Panc1 (cell line): Measurements from ENCODE around the gene GMPPB. TPM values are rescaled to one million over a fixed set of nuclear protein-coding genes. Genes with fewer than 3 reads are reported as not detected.

Source experiments
- ATAC-seq: fragments of 200-7000 bp; cut with Tn5 transposase; 2 replicates; pipeline ENCODE4 v1.9.1; 2020; ENCODE audit warnings: mild to moderate bottlenecking, moderate library complexity
- BruUV-seq: library from RNA; stranded (reverse); fragments of 400-500 nt; replicated peaks from 2 replicates; lab custom pipeline; 2021; lab: Mats Ljungman, UMichigan
- CTCF ChIA-PET: fragments of 300-600 bp; sonication (Branson Sonifier 250); formaldehyde crosslinking; loops from one replicate; lab custom pipeline; 2022; ENCODE audit warnings: antibody characterized with exemption; lab: Charles Lee
- POLR2A ChIA-PET: fragments of 300-600 bp; sonication (Branson Sonifier 250); formaldehyde crosslinking; loops from one replicate; lab custom pipeline; 2022; ENCODE audit warnings: antibody characterized with exemption; lab: Charles Lee
- DNase-seq: peaks from one replicate; pipeline ENCODE4 v3.0.0-alpha.2; 2010; ENCODE audit warnings: low read depth, low spot score
- H3K27ac ChIP-seq: 2 replicates; pipeline ENCODE4 v1.5.1; 2011; ENCODE audit warnings: mild to moderate bottlenecking, low read length, inconsistent platforms
- H3K27me3 ChIP-seq: fragments of 200-500 bp; sonication (Bioruptor generic); 2 replicates; pipeline ENCODE4 v1.6.0; 2014; ENCODE audit warnings: low read length, inconsistent platforms; ENCODE audit not compliant: control insufficient read depth, insufficient read depth
- H3K36me3 ChIP-seq: fragments of 200-500 bp; sonication (Bioruptor generic); 2 replicates; pipeline ENCODE4 v1.5.1; 2014; ENCODE audit warnings: inconsistent platforms, mild to moderate bottlenecking, low read length, moderate library complexity; ENCODE audit not compliant: control insufficient read depth, insufficient read depth
- H3K4me1 ChIP-seq: 2 replicates; pipeline ENCODE4 v1.5.1; 2011; ENCODE audit warnings: inconsistent platforms, mild to moderate bottlenecking, low read length, moderate library complexity; ENCODE audit not compliant: control insufficient read depth, insufficient read depth
- H3K4me3 ChIP-seq, 2 experiments: 2 replicates each; pipeline ENCODE4 v1.5.1; 2011 to 2012; ENCODE audit warnings: low read depth in 2 of 2, low read length in 2 of 2, mild to moderate bottlenecking in 2 of 2, inconsistent platforms in 1 of 2, moderate library complexity in 1 of 2
- H3K9me3 ChIP-seq: fragments of 200-500 bp; sonication (Bioruptor generic); 2 replicates; pipeline ENCODE4 v1.5.1; 2014; ENCODE audit warnings: low read depth, mild to moderate bottlenecking, inconsistent platforms, low read length, moderate library complexity; ENCODE audit not compliant: control insufficient read depth, insufficient read depth
- POLR2AphosphoS5 ChIP-seq: IDR thresholded peaks from 2 replicates; pipeline ENCODE4 v1.6.1; 2012; ENCODE audit warnings: mild to moderate bottlenecking, low read depth, low read length, moderate library complexity
- SIN3A ChIP-seq: IDR thresholded peaks from 2 replicates; pipeline ENCODE4 v1.6.1; 2012; ENCODE audit warnings: low read depth, mild to moderate bottlenecking, low read length, moderate library complexity, borderline replicate concordance; ENCODE audit not compliant: insufficient read depth
- TCF7L2 ChIP-seq: IDR thresholded peaks from 2 replicates; pipeline ENCODE4 v1.6.1; 2011; ENCODE audit warnings: mild to moderate bottlenecking, low read depth, low read length, inconsistent platforms
- in situ Hi-C: cut with HindIII; loops from 2 replicates; pipeline ENCODE4 v1.10.0; 2016; ENCODE audit warnings: low sequenced_read_pairs, low pct_unique_long_range_greater_than_20kb
- intact Hi-C: fragments of 100-400 bp; cut with micrococcal nuclease; formaldehyde crosslinking; loops from one replicate; pipeline ENCODE4 v1.10.0; 2022; ENCODE audit not compliant: unreplicated experiment
- total RNA-seq: library from RNA; stranded (reverse); gene quantifications from one replicate; pipeline ENCODE4 v1.2.1, GENCODE V29; 2021; ENCODE audit not compliant: unreplicated experiment
- TF ChIP-seq, protein P1 (sequence below), 2 experiments: IDR thresholded peaks; 2 replicates each; pipeline ENCODE4 v1.6.1; 2011 to 2012; ENCODE audit warnings: low read depth in 2 of 2, control low read depth in 1 of 2, low read length in 1 of 2, mild to moderate bottlenecking in 1 of 2, moderate library complexity in 1 of 2; ENCODE audit not compliant: insufficient read depth in 1 of 2
- TF ChIP-seq, protein P2 (sequence below): fragments of 450-650 bp; IDR thresholded peaks from 2 replicates; pipeline ENCODE4 v1.5.1; 2017; ENCODE audit warnings: mild to moderate bottlenecking

The GMPPB gene
- total RNA-seq, 1 experiment from 2014 or later, result 28.4 TPM

DNA sequence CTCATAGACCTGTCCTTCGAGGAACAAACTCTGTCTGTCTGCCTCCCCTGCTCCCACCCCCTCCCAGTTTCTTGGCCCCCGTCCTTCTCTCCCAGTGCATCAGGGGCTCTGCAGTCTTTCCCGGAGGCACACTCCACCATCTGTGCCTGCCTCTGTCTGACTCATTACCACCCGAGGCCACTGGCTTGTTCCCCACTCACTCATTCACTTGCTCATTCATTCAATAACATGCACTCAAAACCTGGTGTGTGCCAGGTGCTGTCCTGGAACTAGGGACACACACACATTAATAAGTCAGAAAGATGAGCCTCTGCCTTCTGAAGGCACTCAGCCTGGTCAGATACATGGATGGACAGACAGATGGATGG is 16.7 kb downstream of the GMPPB start:
- intact Hi-C loops (no loop called here), in situ Hi-C loops (no loop called here)
- no TSS peak for BruUV-seq
- no peaks in the 10 kb centered on the region for H3K36me3 ChIP-seq
- no peaks in the 10 kb centered on the region for H3K27me3 ChIP-seq
- TF ChIP-seq, protein P1, sequence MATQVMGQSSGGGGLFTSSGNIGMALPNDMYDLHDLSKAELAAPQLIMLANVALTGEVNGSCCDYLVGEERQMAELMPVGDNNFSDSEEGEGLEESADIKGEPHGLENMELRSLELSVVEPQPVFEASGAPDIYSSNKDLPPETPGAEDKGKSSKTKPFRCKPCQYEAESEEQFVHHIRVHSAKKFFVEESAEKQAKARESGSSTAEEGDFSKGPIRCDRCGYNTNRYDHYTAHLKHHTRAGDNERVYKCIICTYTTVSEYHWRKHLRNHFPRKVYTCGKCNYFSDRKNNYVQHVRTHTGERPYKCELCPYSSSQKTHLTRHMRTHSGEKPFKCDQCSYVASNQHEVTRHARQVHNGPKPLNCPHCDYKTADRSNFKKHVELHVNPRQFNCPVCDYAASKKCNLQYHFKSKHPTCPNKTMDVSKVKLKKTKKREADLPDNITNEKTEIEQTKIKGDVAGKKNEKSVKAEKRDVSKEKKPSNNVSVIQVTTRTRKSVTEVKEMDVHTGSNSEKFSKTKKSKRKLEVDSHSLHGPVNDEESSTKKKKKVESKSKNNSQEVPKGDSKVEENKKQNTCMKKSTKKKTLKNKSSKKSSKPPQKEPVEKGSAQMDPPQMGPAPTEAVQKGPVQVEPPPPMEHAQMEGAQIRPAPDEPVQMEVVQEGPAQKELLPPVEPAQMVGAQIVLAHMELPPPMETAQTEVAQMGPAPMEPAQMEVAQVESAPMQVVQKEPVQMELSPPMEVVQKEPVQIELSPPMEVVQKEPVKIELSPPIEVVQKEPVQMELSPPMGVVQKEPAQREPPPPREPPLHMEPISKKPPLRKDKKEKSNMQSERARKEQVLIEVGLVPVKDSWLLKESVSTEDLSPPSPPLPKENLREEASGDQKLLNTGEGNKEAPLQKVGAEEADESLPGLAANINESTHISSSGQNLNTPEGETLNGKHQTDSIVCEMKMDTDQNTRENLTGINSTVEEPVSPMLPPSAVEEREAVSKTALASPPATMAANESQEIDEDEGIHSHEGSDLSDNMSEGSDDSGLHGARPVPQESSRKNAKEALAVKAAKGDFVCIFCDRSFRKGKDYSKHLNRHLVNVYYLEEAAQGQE (IDR thresholded peaks at IDR 0.05; ENCODE audit: insufficient read depth in 1 of 2, low read depth in 2 of 2, low read length in 1 of 2), result no peak
- TF ChIP-seq POLR2AphosphoS5 (no peak), SIN3A (no peak)
- TF ChIP-seq, protein P2, sequence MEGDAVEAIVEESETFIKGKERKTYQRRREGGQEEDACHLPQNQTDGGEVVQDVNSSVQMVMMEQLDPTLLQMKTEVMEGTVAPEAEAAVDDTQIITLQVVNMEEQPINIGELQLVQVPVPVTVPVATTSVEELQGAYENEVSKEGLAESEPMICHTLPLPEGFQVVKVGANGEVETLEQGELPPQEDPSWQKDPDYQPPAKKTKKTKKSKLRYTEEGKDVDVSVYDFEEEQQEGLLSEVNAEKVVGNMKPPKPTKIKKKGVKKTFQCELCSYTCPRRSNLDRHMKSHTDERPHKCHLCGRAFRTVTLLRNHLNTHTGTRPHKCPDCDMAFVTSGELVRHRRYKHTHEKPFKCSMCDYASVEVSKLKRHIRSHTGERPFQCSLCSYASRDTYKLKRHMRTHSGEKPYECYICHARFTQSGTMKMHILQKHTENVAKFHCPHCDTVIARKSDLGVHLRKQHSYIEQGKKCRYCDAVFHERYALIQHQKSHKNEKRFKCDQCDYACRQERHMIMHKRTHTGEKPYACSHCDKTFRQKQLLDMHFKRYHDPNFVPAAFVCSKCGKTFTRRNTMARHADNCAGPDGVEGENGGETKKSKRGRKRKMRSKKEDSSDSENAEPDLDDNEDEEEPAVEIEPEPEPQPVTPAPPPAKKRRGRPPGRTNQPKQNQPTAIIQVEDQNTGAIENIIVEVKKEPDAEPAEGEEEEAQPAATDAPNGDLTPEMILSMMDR, result no peak
- POLR2A ChIA-PET, result no interaction called here
- no peak overlapping the region for H3K27ac ChIP-seq
- H3K9me3 ChIP-seq, result no peaks in the 10 kb centered on the region
- H3K4me3 ChIP-seq, result no peak overlapping the region
- DNase-seq (no peak), ATAC-seq (no peak)
- no peaks in the 10 kb centered on the region for H3K4me1 ChIP-seq
- CTCF ChIA-PET, result no interaction called here

DNA sequence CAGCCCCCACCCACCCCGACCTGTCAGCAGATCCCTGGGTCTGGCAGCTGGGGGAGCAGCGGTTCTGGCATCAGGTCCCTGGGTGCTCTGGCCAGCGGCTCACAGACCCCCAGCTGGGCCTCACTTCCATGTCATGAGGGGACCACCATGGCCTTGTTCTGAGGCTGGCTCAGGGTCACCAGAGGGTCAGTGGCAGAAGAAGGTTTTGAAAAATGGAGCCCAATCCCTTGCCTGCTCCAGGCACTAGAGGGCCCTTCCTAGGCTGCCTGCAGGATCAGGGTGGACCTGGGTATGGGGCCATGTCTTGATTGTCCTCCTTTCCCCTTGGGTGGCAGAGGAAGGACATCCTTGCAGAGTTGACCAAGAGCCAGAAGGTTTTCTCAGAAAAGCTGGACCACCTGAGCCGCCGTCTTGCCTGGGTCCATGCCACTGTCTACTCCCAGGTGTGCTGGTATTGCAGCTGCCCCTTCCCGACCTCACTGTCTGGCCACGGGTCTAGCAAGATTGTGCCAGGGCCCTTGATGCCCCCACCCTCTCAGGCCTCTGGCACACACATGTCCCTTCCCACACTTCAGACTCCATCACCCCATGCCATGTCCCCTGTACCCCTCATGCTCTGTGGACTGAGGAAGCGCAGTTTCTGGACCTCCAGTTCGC is 17.2 kb downstream of the GMPPB start:
- in situ Hi-C loops, result no loop called here
- no peaks in the 10 kb centered on the region for H3K4me1 ChIP-seq
- H3K27me3 ChIP-seq, result no peaks in the 10 kb centered on the region
- TF ChIP-seq POLR2AphosphoS5 (no peak), TCF7L2 (no peak), SIN3A (no peak)
- TF ChIP-seq, protein P2, result no peak
- TF ChIP-seq, protein P1 (IDR thresholded peaks at IDR 0.05; ENCODE audit: insufficient read depth in 1 of 2, low read depth in 2 of 2, low read length in 1 of 2), result no peak
- no peaks in the 10 kb centered on the region for H3K36me3 ChIP-seq
- ATAC-seq, result no peak
- no peak overlapping the region for H3K27ac ChIP-seq
- H3K4me3 ChIP-seq, result no peak overlapping the region
- no peaks in the 10 kb centered on the region for H3K9me3 ChIP-seq
- intact Hi-C loops, result no loop called here
- BruUV-seq, result no TSS peak
- DNase-seq, result no peak
- ChIA-PET POLR2A (no interaction called here), CTCF (no interaction called here)
